HG03521 (cell line): Measurements from ENCODE around the gene KRT78.

Experiments
- ATAC-seq: cut with Tn5 transposase; IDR thresholded peaks from one replicate; pipeline ENCODE4 v1.9.1; 2021; ENCODE audit warnings: mild to moderate bottlenecking, moderate library complexity; ENCODE audit not compliant: unreplicated experiment

Gene KRT78

DNA sequence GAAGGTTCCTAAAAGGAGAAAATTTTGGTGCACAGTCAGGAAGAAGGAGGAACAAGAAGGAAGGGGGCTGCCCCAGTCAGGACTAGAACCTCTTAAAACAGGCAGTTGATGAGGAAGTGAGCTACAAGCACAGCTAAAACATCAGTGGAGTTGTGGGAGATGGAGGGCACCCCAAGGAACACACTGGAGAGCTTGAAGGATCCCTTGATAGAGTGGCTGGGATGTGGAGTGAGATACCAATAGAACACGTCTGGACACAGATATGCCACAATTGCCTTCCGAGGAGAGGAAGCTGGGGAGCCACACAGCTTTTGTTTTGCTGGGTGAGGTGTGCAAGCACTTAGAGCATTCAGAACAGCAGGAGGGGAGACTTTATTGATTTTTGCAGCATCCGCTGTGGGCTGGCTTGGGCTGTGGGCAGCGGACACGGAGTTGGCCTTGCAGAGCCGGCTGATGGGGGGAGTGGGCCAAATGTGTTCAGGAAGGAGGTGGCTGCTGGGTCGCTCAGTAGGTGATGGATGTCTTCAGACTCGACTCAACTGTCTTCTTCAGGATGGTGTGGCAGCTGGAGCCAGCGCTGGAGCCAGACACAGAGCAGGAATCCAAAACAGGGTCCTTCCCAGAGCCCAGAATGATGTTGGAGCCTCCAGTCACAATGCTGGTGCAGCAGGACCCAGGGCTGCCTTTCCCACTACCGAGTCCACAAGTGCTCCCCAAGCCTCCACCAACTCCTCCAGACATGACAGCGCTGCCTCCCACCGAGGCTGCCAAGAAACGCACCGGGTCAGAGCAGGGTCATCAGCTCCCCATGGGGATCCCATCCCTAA, 10.0 kb downstream of the KRT78 start:
- ATAC-seq, result no peak

DNA sequence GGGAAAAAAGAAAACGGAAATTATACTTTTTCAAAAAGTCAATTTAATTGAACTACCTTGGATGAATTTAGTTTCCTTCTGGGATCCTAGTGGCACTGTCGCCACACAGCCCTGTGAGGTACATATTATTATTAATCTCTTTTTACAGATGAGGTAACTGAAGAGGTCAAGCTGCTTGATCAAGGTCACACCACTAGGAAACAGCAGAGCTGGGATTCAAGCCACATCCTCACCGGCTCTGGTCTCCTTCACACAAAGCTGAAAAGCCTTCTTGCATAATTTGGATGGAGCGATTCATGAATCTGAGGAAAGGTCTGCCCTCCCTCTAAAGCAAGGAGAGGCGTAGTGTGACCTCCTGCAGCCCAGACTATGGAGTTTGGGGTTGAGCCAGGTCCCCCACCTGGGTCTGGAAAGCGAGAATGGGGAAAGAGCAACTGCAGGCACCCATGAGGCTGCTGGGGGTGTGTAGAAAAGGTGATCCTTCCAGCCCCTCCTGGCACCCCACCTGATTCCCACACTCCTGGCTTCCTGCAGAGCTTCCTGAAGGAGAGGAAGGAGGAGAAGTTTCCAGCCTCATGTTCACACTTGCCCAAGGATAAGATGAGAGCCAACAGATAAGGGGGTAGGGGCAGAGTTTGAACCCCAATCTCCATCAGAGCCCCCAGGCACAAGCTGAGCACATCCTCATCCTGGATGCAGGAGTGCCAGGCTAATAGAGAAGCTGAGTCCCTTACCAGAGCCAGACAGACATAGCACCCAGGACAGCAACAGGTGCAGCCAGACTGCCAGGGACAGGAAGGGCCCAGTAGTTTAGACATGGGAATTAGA, 10.8 kb downstream of the KRT78 start:
- ATAC-seq, result no peak

GRCh38 chr12:52837413-52837741, 11.4 kb downstream of the KRT78 start:
- ATAC-seq, result no peak

- no peak for ATAC-seq
Observed at GRCh38 chr12:52836491-52837412, 12.0 kb downstream of the KRT78 start.

DNA sequence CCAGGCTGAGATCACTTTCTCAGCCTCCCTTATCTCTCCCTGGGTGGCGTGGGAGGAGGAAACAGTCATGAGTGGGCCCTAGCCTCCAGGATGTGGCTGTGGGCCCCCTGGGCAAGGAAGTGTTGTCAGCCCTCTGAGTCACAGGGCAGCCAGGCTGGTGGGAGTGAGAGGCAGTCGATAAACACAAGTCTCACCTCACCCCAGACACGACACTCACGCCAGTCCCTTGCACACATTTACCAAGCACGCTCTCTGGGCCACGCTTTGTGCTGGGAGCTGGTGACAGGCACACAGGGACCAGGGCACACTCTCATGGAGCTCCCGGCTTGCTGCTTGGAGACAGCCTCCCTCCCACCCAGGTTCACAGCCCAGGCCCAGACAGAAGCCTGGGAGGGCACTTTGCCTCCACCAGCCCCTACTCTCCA, 12.7 kb downstream of the KRT78 start:
- no peak for ATAC-seq

DNA sequence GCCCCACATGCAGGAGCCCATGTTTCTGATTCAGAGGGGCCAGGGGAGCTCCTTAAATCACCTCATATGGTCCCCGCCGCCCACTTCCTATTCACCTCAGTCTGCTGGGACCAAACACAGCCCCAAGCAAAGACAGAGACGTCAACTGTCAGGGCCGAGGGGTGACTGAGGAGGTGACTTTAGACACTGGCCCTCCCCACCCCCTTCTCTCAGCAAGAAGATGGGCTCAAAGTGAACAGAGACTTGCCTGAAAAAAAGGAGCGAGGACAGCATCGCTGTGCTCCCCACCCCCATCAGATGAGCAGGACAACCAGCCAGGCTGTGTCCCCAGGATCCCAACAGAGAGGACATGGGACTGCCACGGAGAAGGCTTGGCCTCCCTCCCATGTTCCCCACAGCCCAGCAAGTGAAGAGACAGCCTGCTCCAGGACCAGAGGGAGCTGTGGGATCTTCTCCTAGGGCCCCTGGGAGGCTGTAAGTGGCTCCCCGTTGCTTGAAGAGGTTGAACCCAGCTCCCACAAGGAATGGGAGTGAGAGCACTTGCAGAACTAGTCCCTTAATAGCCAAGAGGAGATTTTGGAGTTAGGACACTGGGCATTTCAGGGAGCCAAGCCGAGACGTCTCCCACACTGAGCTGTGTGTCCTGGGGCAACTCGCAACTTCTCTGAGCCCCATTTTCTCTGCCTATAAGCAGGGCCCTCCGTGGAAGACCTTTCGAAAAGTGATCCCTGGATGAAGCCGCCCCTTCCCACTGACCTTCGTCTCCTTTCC, 13.3 kb downstream of the KRT78 start:
- no peak for ATAC-seq

DNA sequence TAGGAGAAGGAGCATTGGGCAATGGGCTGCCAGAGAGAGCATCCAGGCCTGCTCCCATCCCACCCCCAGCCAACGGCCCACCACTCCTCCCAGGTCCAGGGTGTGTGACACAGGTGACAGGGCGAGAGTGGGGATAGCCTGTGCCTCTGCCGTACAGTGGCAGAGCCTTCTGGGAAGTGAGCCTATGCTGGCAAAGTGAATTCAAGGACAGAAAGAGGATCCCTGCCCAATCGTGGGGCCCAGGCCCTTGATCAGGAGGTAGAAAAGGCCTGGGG, 14.1 kb downstream of the KRT78 start:
- no peak for ATAC-seq

DNA sequence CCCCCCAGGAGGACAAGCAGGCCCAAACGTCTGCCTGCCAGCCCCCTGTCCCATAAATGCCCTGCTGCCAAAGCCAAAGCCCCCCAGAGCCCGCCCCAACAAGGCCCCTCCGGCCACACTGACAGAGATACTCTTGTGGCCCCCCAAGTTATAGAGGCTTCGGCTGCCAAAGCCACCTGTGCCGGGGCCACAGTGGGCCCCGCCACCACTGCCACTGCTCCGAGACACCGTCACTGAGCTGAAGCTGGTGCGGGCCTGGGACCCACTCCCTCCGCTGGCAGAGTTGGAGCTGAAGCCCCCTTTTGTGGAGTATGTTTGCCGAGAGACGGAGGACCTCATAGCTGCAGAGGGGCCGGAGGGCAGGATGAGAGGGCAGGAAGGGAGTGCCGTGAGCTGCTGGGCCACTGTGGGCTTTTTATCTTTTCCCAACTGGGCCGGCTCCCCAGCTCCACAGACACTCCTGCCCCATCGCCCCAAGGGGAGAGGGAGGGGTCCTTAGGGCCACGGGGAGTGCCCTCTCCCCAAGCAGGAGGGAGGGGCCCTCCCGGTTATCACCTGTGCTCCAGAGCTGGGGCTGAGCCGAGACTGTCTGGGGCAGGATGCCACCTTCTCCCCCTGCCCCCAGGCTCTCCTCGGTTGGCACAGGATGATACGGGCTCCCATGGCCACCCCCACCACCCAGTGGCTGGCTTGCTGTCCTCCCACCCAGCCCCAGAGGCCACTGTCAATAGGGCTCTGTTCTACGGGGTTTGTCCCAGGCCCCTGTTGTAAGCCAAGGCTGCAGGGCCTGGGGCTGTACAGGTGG, 14.7 kb downstream of the KRT78 start, which contains the start of gene KRT79:
KRT79 (minus strand) TSS at position 390 of the 805 bp plus-strand sequence; CDS start at position 339, 51 bp downstream.
- no peak for ATAC-seq

GRCh38 chr12:52832985-52833905, 15.5 kb downstream of the KRT78 start:
- ATAC-seq, result no peak

DNA sequence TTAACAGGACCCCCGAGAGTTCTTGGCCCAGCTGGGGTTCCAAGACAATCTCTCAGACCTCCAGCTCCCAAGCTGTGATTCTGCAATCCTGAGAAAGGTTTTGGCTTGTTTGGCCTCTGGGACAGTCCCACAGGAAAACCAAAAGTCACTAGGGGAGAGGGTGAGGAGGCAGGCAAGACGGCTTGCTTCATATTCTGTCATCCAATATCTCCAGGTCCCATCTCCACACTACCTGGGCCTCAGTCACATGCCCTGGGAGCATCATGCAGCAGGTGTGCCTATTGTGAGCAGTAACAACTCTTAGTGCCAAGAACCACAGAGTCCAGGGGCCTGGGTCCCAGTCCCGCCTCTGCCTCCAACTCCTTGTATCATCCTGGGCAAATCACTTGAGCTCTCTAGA, 16.3 kb downstream of the KRT78 start:
- ATAC-seq, result no peak

DNA sequence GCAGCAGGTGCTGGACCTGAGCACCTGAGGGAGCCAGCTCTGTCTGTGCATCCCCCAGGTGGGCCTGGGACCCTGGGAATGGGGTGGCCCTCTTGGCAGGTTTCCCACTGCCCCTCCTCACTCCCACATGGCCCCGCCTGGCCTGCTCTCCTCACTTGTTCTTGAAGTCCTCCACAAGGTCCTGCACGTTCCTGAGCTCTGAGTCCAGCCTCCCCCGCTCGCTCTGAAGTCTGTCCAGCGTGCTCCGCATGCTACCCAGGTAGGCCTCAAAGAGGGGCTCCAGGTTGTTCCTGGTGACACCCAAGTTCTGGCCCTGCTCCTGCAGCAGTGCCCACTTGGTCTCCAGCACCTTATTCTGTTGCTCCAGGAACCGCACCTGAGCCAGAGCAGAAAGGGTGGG, 17.5 kb downstream of the KRT78 start:
- ATAC-seq, result no peak

- no peak for ATAC-seq
Observed at GRCh38 chr12:52829986-52830770, 18.6 kb downstream of the KRT78 start.

- no peak for ATAC-seq
Observed at GRCh38 chr12:52828591-52829021, 20.2 kb downstream of the KRT78 start.

DNA sequence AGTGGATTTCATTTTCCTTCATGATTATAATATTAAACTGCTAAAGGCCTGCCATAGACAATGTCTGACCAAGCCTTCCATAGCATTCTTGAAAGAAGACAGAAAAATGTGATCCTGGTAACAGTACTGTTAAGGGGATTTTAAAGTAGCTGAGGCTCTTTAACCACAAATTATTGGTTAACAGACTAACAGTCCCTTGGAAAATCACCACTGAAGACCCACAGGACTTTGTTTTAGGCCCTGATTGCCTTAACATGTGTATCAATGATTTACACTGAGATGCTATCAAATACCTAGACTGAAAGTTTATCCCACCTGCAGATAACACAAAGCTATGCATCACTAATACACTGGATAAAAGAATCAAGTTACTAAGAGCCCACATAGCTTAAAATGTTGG, 20.6 kb downstream of the KRT78 start:
- no peak for ATAC-seq

DNA sequence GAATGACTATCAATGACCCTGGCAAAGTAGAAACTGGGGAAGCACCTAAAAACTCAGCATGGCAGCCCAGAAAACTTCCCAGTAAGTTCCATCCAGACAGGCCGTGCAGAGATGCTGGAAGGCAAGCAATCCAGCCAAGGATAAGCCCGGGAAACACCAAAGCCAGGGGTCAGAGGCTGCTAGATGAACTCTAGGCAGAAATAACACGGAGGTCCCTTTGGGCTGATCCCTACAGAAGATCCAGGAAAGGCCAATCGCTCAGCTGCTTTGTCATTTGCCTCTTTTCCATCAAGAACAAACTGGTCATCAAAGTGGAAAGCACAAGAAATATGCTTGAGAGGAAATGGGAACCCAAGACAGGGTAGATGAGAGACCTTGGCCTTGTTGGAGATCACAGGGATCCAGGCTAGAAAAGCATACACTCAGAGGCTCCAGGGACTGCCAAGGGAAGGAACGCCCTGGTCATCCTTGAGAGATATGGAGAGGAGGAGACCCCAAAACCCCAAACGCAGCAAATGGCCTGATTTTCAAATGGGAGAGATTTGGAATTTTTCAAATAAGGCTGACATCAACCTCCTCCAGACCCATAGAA, 21.2 kb downstream of the KRT78 start:
- ATAC-seq, result no peak

DNA sequence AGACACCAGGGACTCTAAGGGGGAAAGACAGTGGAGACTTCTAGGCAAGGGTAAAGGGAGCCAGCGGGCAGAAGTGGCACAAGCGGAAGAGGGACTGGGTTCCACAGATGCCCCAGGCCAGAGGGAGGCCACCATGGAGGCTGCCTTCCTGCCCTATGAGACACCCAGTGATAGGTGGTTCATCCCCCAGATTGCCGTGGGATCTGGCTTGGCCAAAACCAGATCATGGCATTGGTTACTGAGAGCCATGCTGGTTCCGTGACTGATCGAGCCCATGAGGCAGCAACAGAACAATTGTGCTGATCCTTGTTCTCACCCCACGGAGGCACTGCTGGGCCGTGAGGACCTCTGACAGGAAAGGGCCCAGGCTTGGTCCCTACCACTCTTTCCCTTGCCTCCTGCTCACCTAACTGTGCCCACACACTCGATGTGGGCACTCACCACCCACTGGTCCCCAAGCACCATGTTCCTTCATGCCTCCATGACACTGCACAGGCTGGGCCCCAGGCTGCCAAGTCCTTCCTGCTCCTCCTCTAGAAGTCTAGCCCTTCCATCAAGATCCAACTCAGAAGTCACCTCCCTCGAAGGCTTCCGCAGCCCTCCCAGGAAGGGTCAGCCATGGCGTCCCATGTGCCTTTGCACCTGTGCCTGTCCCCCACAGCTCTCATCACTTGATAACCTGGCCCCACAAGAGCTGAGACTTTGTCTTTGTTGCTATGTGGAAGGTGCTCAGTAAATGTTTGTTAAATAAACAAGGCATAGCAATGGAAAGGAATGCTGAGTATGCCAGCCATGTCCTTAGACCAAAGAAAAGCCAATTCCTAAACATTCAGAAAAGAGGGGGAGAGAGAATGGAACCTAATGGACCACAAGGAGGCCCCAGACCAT, 21.9 kb downstream of the KRT78 start:
- no peak for ATAC-seq
